ENCODE data around the gene MYO1B. TPM values are rescaled to one million over a fixed set of nuclear protein-coding genes. Genes with fewer than 3 reads are reported as not detected.

MYO1B gene
- total and polyA plus RNA-seq, 8 donors = 136 to 305 (median 197) TPM

- DNase-seq (no peak), ATAC-seq (peak; percentile 67)
- Histone ChIP-seq H3K27ac (no peak overlapping the region), H3K4me3 (no peak overlapping the region), H3K4me1 (peaks cover 4 to 5% of the 10 kb centered on the region in 2 donors), H3K27me3 (no peaks in the 10 kb centered on the region), H3K36me3 (peaks cover 0 to 36% of the 10 kb centered on the region in 2 donors), H3K9me3 (no peaks in the 10 kb centered on the region)
- TF ChIP-seq, protein P1, sequence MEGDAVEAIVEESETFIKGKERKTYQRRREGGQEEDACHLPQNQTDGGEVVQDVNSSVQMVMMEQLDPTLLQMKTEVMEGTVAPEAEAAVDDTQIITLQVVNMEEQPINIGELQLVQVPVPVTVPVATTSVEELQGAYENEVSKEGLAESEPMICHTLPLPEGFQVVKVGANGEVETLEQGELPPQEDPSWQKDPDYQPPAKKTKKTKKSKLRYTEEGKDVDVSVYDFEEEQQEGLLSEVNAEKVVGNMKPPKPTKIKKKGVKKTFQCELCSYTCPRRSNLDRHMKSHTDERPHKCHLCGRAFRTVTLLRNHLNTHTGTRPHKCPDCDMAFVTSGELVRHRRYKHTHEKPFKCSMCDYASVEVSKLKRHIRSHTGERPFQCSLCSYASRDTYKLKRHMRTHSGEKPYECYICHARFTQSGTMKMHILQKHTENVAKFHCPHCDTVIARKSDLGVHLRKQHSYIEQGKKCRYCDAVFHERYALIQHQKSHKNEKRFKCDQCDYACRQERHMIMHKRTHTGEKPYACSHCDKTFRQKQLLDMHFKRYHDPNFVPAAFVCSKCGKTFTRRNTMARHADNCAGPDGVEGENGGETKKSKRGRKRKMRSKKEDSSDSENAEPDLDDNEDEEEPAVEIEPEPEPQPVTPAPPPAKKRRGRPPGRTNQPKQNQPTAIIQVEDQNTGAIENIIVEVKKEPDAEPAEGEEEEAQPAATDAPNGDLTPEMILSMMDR (IDR thresholded peaks at IDR 0.05) = no peak
- intact Hi-C loops (cut with DNase I) = no loop called here
Measured at GRCh38 chr2:191402966-191403565, 157.9 kb downstream of the MYO1B start.

GRCh38 chr2:191404568-191404991 lies 159.4 kb downstream of the MYO1B start:
- TF ChIP-seq, protein P1 (IDR thresholded peaks at IDR 0.05) = no peak
- H3K36me3 ChIP-seq = peaks cover 0 to 51% of the 10 kb centered on the region in 2 donors
- H3K27me3 ChIP-seq = no peaks in the 10 kb centered on the region
- intact Hi-C loops (cut with DNase I) = no loop called here
- no peak overlapping the region for H3K27ac ChIP-seq
- H3K4me3 ChIP-seq = no peak overlapping the region
- ATAC-seq (peak; percentile 57), DNase-seq (no peak)
- H3K4me1 ChIP-seq = peaks cover 4 to 5% of the 10 kb centered on the region in 2 donors
- H3K9me3 ChIP-seq = no peaks in the 10 kb centered on the region

DNA sequence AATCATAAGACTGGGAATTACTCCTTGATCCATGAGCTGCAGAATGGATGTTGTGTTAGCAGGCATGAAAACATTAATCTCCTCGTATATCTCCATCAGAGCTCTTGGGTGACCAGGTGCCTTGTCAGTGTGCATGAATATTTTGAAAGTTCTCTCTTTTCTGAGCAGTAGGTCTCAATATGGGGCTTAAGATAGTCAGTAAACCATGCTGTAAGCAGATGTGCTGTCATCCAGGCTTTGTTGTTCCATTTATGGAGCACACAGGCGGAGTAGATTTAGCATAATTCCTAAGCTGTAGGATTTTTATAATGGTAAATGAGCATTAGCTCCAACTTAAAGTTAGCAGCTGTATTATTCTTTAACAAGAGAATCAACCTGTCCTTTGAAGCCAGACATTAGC lies 160.3 kb downstream of the MYO1B start:
- intact Hi-C loops (cut with DNase I) = no loop called here
- no peaks in the 10 kb centered on the region for H3K27me3 ChIP-seq
- no peaks in the 10 kb centered on the region for H3K9me3 ChIP-seq
- ATAC-seq = no peak
- TF ChIP-seq, protein P1 (IDR thresholded peaks at IDR 0.05) = no peak
- H3K4me3 ChIP-seq = no peak overlapping the region
- peaks cover 4 to 5% of the 10 kb centered on the region in 2 donors for H3K4me1 ChIP-seq
- no peak for DNase-seq
- H3K36me3 ChIP-seq = peaks cover 0 to 57% of the 10 kb centered on the region in 2 donors
- no peak overlapping the region for H3K27ac ChIP-seq

- Histone ChIP-seq H3K4me1 (no peaks in the 10 kb centered on the region), H3K36me3 (peaks cover 0 to 60% of the 10 kb centered on the region in 2 donors), H3K9me3 (no peaks in the 10 kb centered on the region), H3K4me3 (no peak overlapping the region), H3K27me3 (no peaks in the 10 kb centered on the region), H3K27ac (no peak overlapping the region)
- ATAC-seq = no peak
- no peak for DNase-seq
- TF ChIP-seq, protein P1 (IDR thresholded peaks at IDR 0.05) = no peak
- intact Hi-C loops (cut with DNase I) = no loop called here
Measured at GRCh38 chr2:191410646-191411436, 165.6 kb downstream of the MYO1B start.

DNA sequence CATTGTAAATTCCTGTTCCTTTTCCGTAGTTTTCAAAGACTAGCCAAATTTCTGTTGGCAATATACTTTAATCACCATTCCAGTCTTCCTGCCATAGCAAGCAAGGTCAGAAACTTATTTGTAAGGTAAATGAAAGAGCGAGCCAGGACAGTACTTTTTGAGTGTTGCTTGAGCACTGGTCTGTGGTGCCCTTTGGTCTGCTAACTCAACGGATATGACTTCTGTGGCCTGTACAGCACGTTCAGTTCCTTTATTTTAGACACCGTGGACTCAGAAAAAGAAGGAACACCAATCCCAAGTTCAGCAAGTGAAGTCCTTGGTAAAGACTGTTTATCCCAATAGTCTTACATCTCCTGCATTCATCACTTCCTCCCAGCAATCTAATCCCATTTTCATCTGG lies 166.3 kb downstream of the MYO1B start:
- DNase-seq = no peak
- TF ChIP-seq, protein P1 (IDR thresholded peaks at IDR 0.05) = no peak
- Histone ChIP-seq H3K4me3 (no peak overlapping the region), H3K27ac (no peak overlapping the region), H3K9me3 (no peaks in the 10 kb centered on the region), H3K4me1 (no peaks in the 10 kb centered on the region), H3K36me3 (peaks cover 0 to 64% of the 10 kb centered on the region in 2 donors), H3K27me3 (no peaks in the 10 kb centered on the region)
- peak; percentile 36 for ATAC-seq
- intact Hi-C loops (cut with DNase I) = no loop called here

All from left lung (tissue), 10 donors.